Measurements from ENCODE around the gene TRIP6. TPM values are rescaled to one million over a fixed set of nuclear protein-coding genes. Genes with fewer than 3 reads are reported as not detected.

Gene TRIP6, protein sequence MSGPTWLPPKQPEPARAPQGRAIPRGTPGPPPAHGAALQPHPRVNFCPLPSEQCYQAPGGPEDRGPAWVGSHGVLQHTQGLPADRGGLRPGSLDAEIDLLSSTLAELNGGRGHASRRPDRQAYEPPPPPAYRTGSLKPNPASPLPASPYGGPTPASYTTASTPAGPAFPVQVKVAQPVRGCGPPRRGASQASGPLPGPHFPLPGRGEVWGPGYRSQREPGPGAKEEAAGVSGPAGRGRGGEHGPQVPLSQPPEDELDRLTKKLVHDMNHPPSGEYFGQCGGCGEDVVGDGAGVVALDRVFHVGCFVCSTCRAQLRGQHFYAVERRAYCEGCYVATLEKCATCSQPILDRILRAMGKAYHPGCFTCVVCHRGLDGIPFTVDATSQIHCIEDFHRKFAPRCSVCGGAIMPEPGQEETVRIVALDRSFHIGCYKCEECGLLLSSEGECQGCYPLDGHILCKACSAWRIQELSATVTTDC
- 51.9 and 60.1 TPM in 2 replicates for total RNA-seq
- polyA plus RNA-seq: 50.2 and 62.2 TPM in 2 replicates

DNA sequence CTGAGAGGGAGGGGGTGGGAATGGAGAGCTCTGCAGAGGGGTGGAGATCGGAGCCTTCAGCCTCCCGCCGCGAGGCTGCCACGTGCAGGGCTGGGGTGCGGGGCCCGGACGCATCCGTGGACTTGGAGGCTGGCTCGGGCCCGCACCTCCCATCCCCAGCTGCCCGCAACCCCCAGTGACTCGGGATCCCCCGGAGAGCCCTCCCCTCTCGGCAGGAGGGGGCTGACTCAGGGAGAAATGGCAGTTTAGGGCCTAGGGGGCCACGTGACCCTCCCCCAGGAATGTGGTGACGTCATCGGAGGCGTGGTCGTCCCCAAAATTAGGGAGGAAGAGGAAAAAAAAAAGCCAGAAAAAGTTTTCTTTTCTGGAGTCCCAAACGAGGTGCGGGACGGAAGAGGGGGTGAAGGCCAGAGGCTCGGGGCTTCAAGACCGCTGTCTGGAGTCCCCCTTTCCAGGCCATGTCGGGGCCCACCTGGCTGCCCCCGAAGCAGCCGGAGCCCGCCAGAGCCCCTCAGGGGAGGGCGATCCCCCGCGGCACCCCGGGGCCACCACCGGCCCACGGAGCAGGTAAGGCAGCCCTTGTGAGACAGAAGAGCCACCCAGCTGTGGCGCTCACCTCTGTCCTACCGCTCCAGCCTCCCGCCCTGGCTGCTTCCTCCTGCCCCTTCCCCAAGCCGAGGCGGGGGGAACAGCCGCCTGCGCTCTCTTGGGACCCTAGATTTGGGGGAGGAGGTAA lies at the start of gene TRIP6:
Gene TRIP6 (plus strand): TSS at position 348 of the 736 bp plus-strand sequence. CDS start 111 bp downstream, at position 459.
- Histone ChIP-seq H3K4me3 (peak within 1 kb of the TSS; percentile 80), H3K27ac (peak within 1 kb of the TSS; percentile 77), H3K4me1 (ENCODE audit: low read depth) (peaks cover 7% of the 10 kb centered on the region), H3K36me3 (peaks cover 4% of the 10 kb centered on the region), H3K9me3 (ENCODE audit: low read depth) (no peaks in the 10 kb centered on the region), H3K27me3 (no peaks in the 10 kb centered on the region)
- TF ChIP-seq, protein P1, sequence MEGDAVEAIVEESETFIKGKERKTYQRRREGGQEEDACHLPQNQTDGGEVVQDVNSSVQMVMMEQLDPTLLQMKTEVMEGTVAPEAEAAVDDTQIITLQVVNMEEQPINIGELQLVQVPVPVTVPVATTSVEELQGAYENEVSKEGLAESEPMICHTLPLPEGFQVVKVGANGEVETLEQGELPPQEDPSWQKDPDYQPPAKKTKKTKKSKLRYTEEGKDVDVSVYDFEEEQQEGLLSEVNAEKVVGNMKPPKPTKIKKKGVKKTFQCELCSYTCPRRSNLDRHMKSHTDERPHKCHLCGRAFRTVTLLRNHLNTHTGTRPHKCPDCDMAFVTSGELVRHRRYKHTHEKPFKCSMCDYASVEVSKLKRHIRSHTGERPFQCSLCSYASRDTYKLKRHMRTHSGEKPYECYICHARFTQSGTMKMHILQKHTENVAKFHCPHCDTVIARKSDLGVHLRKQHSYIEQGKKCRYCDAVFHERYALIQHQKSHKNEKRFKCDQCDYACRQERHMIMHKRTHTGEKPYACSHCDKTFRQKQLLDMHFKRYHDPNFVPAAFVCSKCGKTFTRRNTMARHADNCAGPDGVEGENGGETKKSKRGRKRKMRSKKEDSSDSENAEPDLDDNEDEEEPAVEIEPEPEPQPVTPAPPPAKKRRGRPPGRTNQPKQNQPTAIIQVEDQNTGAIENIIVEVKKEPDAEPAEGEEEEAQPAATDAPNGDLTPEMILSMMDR (IDR thresholded peaks at IDR 0.05; ENCODE audit: low read depth, low read length): no peak
- peak; percentile 78 to 95 for DNase-seq (ENCODE audit: low read depth in 1 of 2, low spot score in 1 of 2)

DNA sequence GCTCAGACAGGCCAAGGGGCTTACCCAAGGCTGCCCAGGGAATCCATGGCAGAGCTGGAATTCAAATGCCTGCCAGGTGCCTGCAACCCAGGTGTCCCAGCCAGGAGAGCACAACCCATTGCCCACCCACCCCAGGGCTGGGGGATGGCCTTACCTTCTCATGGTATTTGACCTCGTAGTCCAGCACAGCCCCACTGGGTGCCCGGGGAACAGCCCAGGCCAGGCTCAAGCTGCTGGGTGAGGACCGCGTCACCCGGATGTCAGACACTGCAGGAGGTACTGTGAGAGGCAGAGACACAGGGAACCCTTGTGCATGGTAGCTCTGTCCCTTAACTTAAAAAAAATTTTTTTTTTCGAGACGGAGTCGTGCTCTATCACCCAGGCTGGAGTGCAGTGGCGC lies 48.8 kb upstream of the TRIP6 start:
- Histone ChIP-seq H3K9me3 (ENCODE audit: low read depth) (no peaks in the 10 kb centered on the region), H3K4me1 (ENCODE audit: low read depth) (no peaks in the 10 kb centered on the region), H3K4me3 (no peak overlapping the region), H3K27me3 (no peaks in the 10 kb centered on the region), H3K36me3 (peaks cover 55% of the 10 kb centered on the region), H3K27ac (no peak overlapping the region)
- no peak for DNase-seq (ENCODE audit: low read depth in 1 of 2, low spot score in 1 of 2)
- TF ChIP-seq, protein P1 (IDR thresholded peaks at IDR 0.05; ENCODE audit: low read depth, low read length): no peak

DNA sequence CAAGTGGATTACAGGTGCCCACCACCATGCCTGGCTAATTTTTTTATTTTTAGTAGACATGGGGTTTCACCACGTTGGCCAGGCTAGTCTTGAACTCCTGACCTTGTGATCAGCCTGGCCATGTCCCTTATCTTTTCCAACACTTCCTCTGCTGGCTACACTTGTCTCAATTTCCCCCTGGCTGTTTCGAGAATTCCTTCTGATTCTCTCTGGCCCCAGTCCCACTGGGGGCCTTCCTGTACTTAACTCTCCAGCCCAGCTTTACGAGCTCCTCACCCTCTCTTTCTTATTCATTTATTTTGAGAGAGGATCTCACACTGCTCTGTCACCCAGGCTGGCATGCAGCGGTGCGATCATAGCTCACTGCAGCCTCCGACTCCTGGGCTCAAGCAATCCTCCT lies 48.4 kb upstream of the TRIP6 start:
- DNase-seq (ENCODE audit: low read depth in 1 of 2, low spot score in 1 of 2): no peak
- H3K27ac ChIP-seq: no peak overlapping the region
- no peaks in the 10 kb centered on the region for H3K9me3 ChIP-seq (ENCODE audit: low read depth)
- H3K4me1 ChIP-seq (ENCODE audit: low read depth): no peaks in the 10 kb centered on the region
- H3K36me3 ChIP-seq: peaks cover 54% of the 10 kb centered on the region
- TF ChIP-seq, protein P1 (IDR thresholded peaks at IDR 0.05; ENCODE audit: low read depth, low read length): no peak
- H3K4me3 ChIP-seq: no peak overlapping the region
- no peaks in the 10 kb centered on the region for H3K27me3 ChIP-seq

DNA sequence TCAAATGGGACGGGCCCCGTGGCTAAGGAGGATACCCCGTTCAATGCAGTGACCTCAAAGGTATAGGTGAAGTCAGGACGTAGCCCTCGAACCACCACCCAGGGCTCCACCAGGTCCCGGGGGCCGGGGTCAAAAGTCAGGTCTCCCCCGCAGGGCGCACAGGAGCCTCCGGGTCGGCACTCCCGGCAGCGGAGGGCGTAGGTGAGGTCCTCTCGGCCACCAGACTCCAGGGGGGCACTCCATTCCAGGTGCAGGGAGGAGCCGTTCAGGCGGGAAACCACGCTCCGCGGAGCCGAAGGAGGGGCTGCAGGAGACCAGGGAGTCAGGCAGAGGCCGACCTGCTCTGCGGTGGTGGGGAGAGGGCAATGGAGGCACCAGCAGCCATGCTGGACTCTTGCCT lies 47.6 kb upstream of the TRIP6 start:
- Histone ChIP-seq H3K27ac (no peak overlapping the region), H3K27me3 (no peaks in the 10 kb centered on the region), H3K36me3 (peaks cover 47% of the 10 kb centered on the region), H3K4me1 (ENCODE audit: low read depth) (no peaks in the 10 kb centered on the region), H3K4me3 (no peak overlapping the region), H3K9me3 (ENCODE audit: low read depth) (no peaks in the 10 kb centered on the region)
- no peak for DNase-seq (ENCODE audit: low read depth in 1 of 2, low spot score in 1 of 2)
- TF ChIP-seq, protein P1 (IDR thresholded peaks at IDR 0.05; ENCODE audit: low read depth, low read length): no peak

DNA sequence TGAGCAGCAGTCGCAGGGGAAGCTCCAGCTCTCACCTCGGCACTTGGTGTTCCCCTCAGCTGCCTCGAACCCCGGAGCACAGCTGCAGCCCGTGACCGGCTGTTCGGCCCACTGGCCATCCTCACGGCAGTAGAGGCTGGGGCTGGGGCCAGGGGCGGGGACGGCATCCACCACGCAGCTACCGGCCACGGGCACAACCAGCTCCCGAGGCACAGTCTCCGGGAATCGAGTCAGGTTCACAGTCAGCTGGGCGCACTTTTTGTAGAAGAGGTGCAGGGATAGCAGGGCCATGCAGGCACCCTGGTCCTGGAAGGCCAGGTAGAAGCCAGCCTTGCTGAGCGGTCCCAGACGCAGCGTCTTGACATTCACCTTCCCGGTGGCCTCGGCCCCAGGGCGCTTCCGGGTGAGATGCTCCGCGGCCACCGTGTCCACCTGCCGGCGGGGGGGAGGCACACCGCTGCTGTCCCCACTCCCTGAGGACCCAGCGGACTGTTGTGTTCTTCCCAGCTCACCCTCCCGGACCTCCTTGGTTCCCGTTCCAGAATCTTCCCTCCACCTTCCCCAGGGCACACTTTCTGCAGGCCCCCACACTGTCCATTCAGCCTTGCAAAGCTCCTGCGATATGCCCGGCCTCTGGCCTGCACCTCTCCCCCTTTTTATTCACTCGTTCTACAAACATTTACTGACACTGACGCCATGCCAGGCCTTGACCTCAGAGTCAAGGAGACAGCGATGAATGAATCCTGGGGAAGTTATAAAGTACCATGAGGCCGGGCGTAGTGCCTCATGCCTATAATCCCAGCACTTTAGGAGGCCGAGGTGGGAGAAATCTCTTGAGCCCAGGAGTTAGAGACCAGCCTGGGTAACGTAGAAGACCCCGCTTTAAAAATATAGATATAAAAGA lies 44.7 kb upstream of the TRIP6 start:
- H3K27ac ChIP-seq: no peak overlapping the region
- peaks cover 5% of the 10 kb centered on the region for H3K4me1 ChIP-seq (ENCODE audit: low read depth)
- H3K27me3 ChIP-seq: no peaks in the 10 kb centered on the region
- DNase-seq (ENCODE audit: low read depth in 1 of 2, low spot score in 1 of 2): no peak
- H3K36me3 ChIP-seq: peaks cover 32% of the 10 kb centered on the region
- no peak overlapping the region for H3K4me3 ChIP-seq
- H3K9me3 ChIP-seq (ENCODE audit: low read depth): no peaks in the 10 kb centered on the region
- TF ChIP-seq, protein P1 (IDR thresholded peaks at IDR 0.05; ENCODE audit: low read depth, low read length): no peak

All from cardiac muscle cell (in vitro differentiated cells and primary cell).